HepG2 (cell line): Measurements from ENCODE around the gene DPEP3. TPM values are rescaled to one million over a fixed set of nuclear protein-coding genes. Genes with fewer than 3 reads are reported as not detected.

ENCODE experiments used
- ATF7 ChIP-seq, 2 experiments: fragments of 450-650 bp in 1 of 2; sonication (generic) in 1 of 2; formaldehyde crosslinking in 1 of 2; IDR thresholded peaks; 2 replicates each; pipeline versions ENCODE4 v1.4.0 to v1.6.1; 2016 to 2020; ENCODE audit warnings: antibody characterized with exemption in 1 of 2, mild to moderate bottlenecking in 1 of 2, missing genetic modification reagents in 1 of 2
- BRD4 ChIP-seq: sonication (generic); formaldehyde crosslinking; IDR thresholded peaks from 2 replicates; pipeline ENCODE4 v1.4.0; 2020; ENCODE audit warnings: missing genetic modification reagents
- CENPT ChIP-seq: sonication (generic); formaldehyde crosslinking; IDR thresholded peaks from 2 replicates; pipeline ENCODE4 v1.8.0; 2022; ENCODE audit warnings: low read depth, mild to moderate bottlenecking, moderate library complexity, missing genetic modification reagents
- FOXA3 ChIP-seq: IDR thresholded peaks from 2 replicates; pipeline ENCODE4 v1.6.1; 2016; ENCODE audit warnings: missing genetic modification reagents, missing compliant biosample characterization
- HMG20B ChIP-seq: conservative IDR thresholded peaks from 2 replicates; pipeline ENCODE4 v1.6.1; 2016; ENCODE audit warnings: missing genetic modification reagents, missing compliant biosample characterization
- MIER3 ChIP-seq: IDR thresholded peaks from 2 replicates; pipeline ENCODE4 v1.6.1; 2016; ENCODE audit warnings: missing compliant biosample characterization, borderline replicate concordance
- MYC ChIP-seq: sonication (generic); formaldehyde crosslinking; IDR thresholded peaks from 2 replicates; pipeline ENCODE4 v1.9.0; 2021; ENCODE audit warnings: missing genetic modification reagents, borderline replicate concordance
- PBX2 ChIP-seq: IDR thresholded peaks from 2 replicates; pipeline ENCODE4 v1.6.1; 2016; ENCODE audit warnings: control low read depth
- POLR2A ChIP-seq, 2 experiments: IDR thresholded peaks; 2 replicates each; pipeline ENCODE4 v1.6.1; 2011; ENCODE audit warnings: low read depth in 2 of 2, low read length in 2 of 2, mild to moderate bottlenecking in 1 of 2, moderate library complexity in 1 of 2; ENCODE audit not compliant: insufficient read depth in 1 of 2
- RBM22 ChIP-seq: fragments of 200-400 bp; formaldehyde crosslinking; optimal IDR thresholded peaks from 2 replicates; pipeline ENCODE3; 2017; ENCODE audit warnings: mild to moderate bottlenecking, low read length, moderate library complexity
- STAT5B ChIP-seq: sonication (generic); formaldehyde crosslinking; IDR thresholded peaks from 2 replicates; pipeline ENCODE4 v1.4.0; 2020; ENCODE audit warnings: missing genetic modification reagents
- YY1 ChIP-seq: IDR thresholded peaks from 2 replicates; pipeline ENCODE4 v1.6.1; 2011; ENCODE audit warnings: low read length, low read depth, moderate library complexity, mild to moderate bottlenecking; ENCODE audit not compliant: insufficient read depth, insufficient replicate concordance
- ZFP41 ChIP-seq: sonication (generic); formaldehyde crosslinking; IDR thresholded peaks from 2 replicates; pipeline ENCODE4 v1.4.0; 2020; ENCODE audit warnings: mild to moderate bottlenecking, missing genetic modification reagents, borderline replicate concordance
- ZMYM3 ChIP-seq: sonication (generic); formaldehyde crosslinking; IDR thresholded peaks from 2 replicates; pipeline ENCODE4 v1.5.1; 2020; ENCODE audit warnings: mild to moderate bottlenecking, missing genetic modification reagents
- ZNF12 ChIP-seq: sonication (generic); formaldehyde crosslinking; IDR thresholded peaks from 2 replicates; pipeline ENCODE4 v1.5.0; 2020; ENCODE audit warnings: missing genetic modification reagents
- ZNF232 ChIP-seq: sonication (generic); formaldehyde crosslinking; IDR thresholded peaks from 2 replicates; pipeline ENCODE4 v1.4.0; 2020; ENCODE audit warnings: missing genetic modification reagents, borderline replicate concordance
- ZNF34 ChIP-seq: sonication (generic); formaldehyde crosslinking; IDR thresholded peaks from 2 replicates; pipeline ENCODE4 v1.4.0; 2020; ENCODE audit warnings: mild to moderate bottlenecking, missing genetic modification reagents, borderline replicate concordance
- ZNF414 ChIP-seq: sonication (generic); formaldehyde crosslinking; IDR thresholded peaks from 2 replicates; pipeline ENCODE4 v1.5.0; 2020; ENCODE audit warnings: missing genetic modification reagents
- ZNF510 ChIP-seq: sonication (generic); formaldehyde crosslinking; IDR thresholded peaks from 2 replicates; pipeline ENCODE4 v1.4.0; 2020; ENCODE audit warnings: low read depth, mild to moderate bottlenecking, missing genetic modification reagents
- ZNF556 ChIP-seq: sonication (generic); formaldehyde crosslinking; IDR thresholded peaks from 2 replicates; pipeline ENCODE4 v1.4.0; 2020; ENCODE audit warnings: mild to moderate bottlenecking, missing genetic modification reagents, borderline replicate concordance
- ZNF607 ChIP-seq: sonication (generic); formaldehyde crosslinking; IDR thresholded peaks from 2 replicates; pipeline ENCODE4 v1.5.1; 2020; ENCODE audit warnings: missing genetic modification reagents, mild to moderate bottlenecking, borderline replicate concordance
- ZNF678 ChIP-seq: sonication (generic); formaldehyde crosslinking; IDR thresholded peaks from 2 replicates; pipeline ENCODE4 v1.4.0; 2020; ENCODE audit warnings: mild to moderate bottlenecking, missing genetic modification reagents
- ZNF788 ChIP-seq: sonication (generic); formaldehyde crosslinking; IDR thresholded peaks from 2 replicates; pipeline ENCODE4 v1.5.0; 2020; ENCODE audit warnings: mild to moderate bottlenecking, missing genetic modification reagents, borderline replicate concordance
- polyA plus RNA-seq, 8 experiments: library from polyadenylated mRNA; depleted of rRNA in 3 of 8; stranded (reverse) in 7 of 8; unstranded in 1 of 8; fragments of >200 nt; fragmentation: Illumina TruSeq in 4 of 8; extraction: Trizol in 4 of 8; gene quantifications; 2 replicates each; pipeline versions ENCODE4 v1.2.1 to v1.2.3, GENCODE V29; 2011 to 2016; ENCODE audit warnings: low read depth in 4 of 8, missing spikeins in 1 of 8, mixed read lengths in 1 of 8; ENCODE audit not compliant: insufficient read depth in 1 of 8
- total RNA-seq, 5 experiments: library from RNA; depleted of rRNA; stranded (reverse); fragments of >200 nt; fragmentation: Illumina TruSeq; extraction: Trizol; gene quantifications; 2 replicates each; pipeline ENCODE4 v1.2.3, GENCODE V29; 2016; ENCODE audit warnings: low read depth in 1 of 5
- TF ChIP-seq, protein P1 (sequence below): sonication (generic); formaldehyde crosslinking; IDR thresholded peaks from 2 replicates; pipeline ENCODE4 v1.4.0; 2020; ENCODE audit warnings: missing genetic modification reagents
- TF ChIP-seq, protein P2 (sequence below): sonication (generic); formaldehyde crosslinking; IDR thresholded peaks from 2 replicates; pipeline ENCODE4 v1.8.0; 2022; ENCODE audit warnings: missing genetic modification reagents, mild to moderate bottlenecking, borderline replicate concordance

DPEP3 gene
- total and polyA plus RNA-seq, 2 of the 13 experiments (the other 11 are each of a cell fraction or from before 2014, with no cell fraction given): not detected

GRCh38 chr16:67942510-67943255, 37.6 kb downstream of the DPEP3 start (continued):
- no peak for TF ChIP-seq ATF7 (IDR thresholded peaks at IDR 0.05)
- TF ChIP-seq ATF7 (CRISPR knock-in tag; IDR thresholded peaks at IDR 0.05): no peak
- TF ChIP-seq ZNF34 (CRISPR knock-in tag): 0 out of 2 replicates have a peak, but pooled peaks have one; percentile 13
- TF ChIP-seq YY1: peak; percentile 5
- TF ChIP-seq RBM22: peak; percentile 83
- TF ChIP-seq, protein P1, sequence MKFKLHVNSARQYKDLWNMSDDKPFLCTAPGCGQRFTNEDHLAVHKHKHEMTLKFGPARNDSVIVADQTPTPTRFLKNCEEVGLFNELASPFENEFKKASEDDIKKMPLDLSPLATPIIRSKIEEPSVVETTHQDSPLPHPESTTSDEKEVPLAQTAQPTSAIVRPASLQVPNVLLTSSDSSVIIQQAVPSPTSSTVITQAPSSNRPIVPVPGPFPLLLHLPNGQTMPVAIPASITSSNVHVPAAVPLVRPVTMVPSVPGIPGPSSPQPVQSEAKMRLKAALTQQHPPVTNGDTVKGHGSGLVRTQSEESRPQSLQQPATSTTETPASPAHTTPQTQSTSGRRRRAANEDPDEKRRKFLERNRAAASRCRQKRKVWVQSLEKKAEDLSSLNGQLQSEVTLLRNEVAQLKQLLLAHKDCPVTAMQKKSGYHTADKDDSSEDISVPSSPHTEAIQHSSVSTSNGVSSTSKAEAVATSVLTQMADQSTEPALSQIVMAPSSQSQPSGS (CRISPR knock-in tag): no peak
- TF ChIP-seq HMG20B (CRISPR knock-in tag): 0 out of 2 replicates have a peak, but pooled peaks have one; percentile 12
- 0 out of 2 replicates have a peak, but pooled peaks have one; percentile 10 for TF ChIP-seq ZNF12 (CRISPR knock-in tag)
- TF ChIP-seq CENPT (CRISPR knock-in tag): 0 out of 2 replicates have a peak, but pooled peaks have one; percentile 31
- 0 out of 2 replicates have a peak, but pooled peaks have one; percentile 10 for TF ChIP-seq FOXA3
- 0 out of 2 replicates have a peak, but pooled peaks have one; percentile 48 for TF ChIP-seq ZNF678
- no peak for TF ChIP-seq ZNF232
- 0 out of 2 replicates have a peak, but pooled peaks have one; percentile 37 for TF ChIP-seq ZNF607 (CRISPR knock-in tag)
- no peak for TF ChIP-seq ZNF788 (CRISPR knock-in tag)
- peak; percentile 79; the same call in 1 of the 2 replicates for TF ChIP-seq ZNF414
- TF ChIP-seq MIER3: 0 out of 2 replicates have a peak, but pooled peaks have one; percentile 31
- TF ChIP-seq STAT5B: no peak
- TF ChIP-seq ZMYM3 (CRISPR knock-in tag): 0 out of 2 replicates have a peak, but pooled peaks have one; percentile 0
- TF ChIP-seq ZNF556 (CRISPR knock-in tag): peak; percentile 59; the same call in 1 of the 2 replicates
- 0 out of 2 replicates have a peak, but pooled peaks have one; percentile 31 for TF ChIP-seq ZNF510 (CRISPR knock-in tag)
- peak; percentile 47; the same call in 1 of the 2 replicates for TF ChIP-seq MYC (CRISPR knock-in tag)
- TF ChIP-seq PBX2 (CRISPR knock-in tag): peak; percentile 20; the same call in 1 of the 2 replicates
- TF ChIP-seq BRD4 (CRISPR knock-in tag): peak; percentile 29; the same call in 1 of the 2 replicates
- 0 out of 2 replicates have a peak, but pooled peaks have one; percentile 25 for TF ChIP-seq ZFP41
- TF ChIP-seq, protein P2, sequence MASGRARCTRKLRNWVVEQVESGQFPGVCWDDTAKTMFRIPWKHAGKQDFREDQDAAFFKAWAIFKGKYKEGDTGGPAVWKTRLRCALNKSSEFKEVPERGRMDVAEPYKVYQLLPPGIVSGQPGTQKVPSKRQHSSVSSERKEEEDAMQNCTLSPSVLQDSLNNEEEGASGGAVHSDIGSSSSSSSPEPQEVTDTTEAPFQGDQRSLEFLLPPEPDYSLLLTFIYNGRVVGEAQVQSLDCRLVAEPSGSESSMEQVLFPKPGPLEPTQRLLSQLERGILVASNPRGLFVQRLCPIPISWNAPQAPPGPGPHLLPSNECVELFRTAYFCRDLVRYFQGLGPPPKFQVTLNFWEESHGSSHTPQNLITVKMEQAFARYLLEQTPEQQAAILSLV (CRISPR knock-in tag): no peak; the same call in 1 of the 2 replicates
- peak in 1 of 2 experiments; percentile 54; a peak in 2 of 4 replicates for TF ChIP-seq POLR2A (IDR thresholded peaks at IDR 0.05; ENCODE audit: insufficient read depth in 1 of 2, low read depth in 2 of 2, low read length in 2 of 2)
